ENCODE data around the gene PTPRN2.

DNA sequence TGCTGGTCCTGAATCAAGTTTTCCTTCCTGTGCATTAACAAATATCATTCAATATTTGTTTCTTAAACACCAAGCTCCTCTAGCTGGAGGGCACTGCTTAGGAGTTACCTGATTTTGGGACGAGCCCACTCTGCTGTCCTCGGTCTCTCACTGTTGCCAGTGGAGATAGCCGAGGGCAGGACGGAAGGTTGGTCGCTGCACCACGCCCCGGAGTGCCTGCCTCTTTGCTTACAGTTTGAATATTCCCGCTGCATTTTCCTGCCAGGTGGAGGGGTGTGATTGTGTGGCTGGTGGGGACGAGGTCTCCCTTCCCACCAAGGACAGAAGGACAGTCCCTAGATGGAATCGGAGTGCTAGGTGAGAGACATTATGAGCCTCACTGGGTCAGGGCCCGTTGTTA, 1049.3 kb downstream of the PTPRN2 start:
- no peak for TF ChIP-seq POLR2A (IDR thresholded peaks at IDR 0.05; ENCODE audit: borderline replicate concordance, extremely low read depth, insufficient read depth, insufficient read length)
- TF ChIP-seq, protein P1, sequence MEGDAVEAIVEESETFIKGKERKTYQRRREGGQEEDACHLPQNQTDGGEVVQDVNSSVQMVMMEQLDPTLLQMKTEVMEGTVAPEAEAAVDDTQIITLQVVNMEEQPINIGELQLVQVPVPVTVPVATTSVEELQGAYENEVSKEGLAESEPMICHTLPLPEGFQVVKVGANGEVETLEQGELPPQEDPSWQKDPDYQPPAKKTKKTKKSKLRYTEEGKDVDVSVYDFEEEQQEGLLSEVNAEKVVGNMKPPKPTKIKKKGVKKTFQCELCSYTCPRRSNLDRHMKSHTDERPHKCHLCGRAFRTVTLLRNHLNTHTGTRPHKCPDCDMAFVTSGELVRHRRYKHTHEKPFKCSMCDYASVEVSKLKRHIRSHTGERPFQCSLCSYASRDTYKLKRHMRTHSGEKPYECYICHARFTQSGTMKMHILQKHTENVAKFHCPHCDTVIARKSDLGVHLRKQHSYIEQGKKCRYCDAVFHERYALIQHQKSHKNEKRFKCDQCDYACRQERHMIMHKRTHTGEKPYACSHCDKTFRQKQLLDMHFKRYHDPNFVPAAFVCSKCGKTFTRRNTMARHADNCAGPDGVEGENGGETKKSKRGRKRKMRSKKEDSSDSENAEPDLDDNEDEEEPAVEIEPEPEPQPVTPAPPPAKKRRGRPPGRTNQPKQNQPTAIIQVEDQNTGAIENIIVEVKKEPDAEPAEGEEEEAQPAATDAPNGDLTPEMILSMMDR (IDR thresholded peaks at IDR 0.05 in 2 of 3, conservative IDR thresholded peaks at IDR 0.05 in 1 of 3; ENCODE audit: borderline replicate concordance in 1 of 3, insufficient read depth in 1 of 3, low read depth in 2 of 3, low read length in 2 of 3): no peak
- TF ChIP-seq, protein P2, sequence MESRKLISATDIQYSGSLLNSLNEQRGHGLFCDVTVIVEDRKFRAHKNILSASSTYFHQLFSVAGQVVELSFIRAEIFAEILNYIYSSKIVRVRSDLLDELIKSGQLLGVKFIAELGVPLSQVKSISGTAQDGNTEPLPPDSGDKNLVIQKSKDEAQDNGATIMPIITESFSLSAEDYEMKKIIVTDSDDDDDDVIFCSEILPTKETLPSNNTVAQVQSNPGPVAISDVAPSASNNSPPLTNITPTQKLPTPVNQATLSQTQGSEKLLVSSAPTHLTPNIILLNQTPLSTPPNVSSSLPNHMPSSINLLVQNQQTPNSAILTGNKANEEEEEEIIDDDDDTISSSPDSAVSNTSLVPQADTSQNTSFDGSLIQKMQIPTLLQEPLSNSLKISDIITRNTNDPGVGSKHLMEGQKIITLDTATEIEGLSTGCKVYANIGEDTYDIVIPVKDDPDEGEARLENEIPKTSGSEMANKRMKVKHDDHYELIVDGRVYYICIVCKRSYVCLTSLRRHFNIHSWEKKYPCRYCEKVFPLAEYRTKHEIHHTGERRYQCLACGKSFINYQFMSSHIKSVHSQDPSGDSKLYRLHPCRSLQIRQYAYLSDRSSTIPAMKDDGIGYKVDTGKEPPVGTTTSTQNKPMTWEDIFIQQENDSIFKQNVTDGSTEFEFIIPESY (IDR thresholded peaks at IDR 0.05; ENCODE audit: extremely low read depth, insufficient replicate concordance, low read length): no peak
- no peak for TF ChIP-seq RAD21 (IDR thresholded peaks at IDR 0.05; ENCODE audit: low read depth)
- no peak for TF ChIP-seq YY1 (IDR thresholded peaks at IDR 0.05; ENCODE audit: extremely low read depth, insufficient replicate concordance, low read depth, low read length)
- TF ChIP-seq SP1 (IDR thresholded peaks at IDR 0.05; ENCODE audit: low read depth): no peak
- TF ChIP-seq, protein P3, sequence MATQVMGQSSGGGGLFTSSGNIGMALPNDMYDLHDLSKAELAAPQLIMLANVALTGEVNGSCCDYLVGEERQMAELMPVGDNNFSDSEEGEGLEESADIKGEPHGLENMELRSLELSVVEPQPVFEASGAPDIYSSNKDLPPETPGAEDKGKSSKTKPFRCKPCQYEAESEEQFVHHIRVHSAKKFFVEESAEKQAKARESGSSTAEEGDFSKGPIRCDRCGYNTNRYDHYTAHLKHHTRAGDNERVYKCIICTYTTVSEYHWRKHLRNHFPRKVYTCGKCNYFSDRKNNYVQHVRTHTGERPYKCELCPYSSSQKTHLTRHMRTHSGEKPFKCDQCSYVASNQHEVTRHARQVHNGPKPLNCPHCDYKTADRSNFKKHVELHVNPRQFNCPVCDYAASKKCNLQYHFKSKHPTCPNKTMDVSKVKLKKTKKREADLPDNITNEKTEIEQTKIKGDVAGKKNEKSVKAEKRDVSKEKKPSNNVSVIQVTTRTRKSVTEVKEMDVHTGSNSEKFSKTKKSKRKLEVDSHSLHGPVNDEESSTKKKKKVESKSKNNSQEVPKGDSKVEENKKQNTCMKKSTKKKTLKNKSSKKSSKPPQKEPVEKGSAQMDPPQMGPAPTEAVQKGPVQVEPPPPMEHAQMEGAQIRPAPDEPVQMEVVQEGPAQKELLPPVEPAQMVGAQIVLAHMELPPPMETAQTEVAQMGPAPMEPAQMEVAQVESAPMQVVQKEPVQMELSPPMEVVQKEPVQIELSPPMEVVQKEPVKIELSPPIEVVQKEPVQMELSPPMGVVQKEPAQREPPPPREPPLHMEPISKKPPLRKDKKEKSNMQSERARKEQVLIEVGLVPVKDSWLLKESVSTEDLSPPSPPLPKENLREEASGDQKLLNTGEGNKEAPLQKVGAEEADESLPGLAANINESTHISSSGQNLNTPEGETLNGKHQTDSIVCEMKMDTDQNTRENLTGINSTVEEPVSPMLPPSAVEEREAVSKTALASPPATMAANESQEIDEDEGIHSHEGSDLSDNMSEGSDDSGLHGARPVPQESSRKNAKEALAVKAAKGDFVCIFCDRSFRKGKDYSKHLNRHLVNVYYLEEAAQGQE (IDR thresholded peaks at IDR 0.05; ENCODE audit: low read depth): no peak
- TF ChIP-seq EZH2phosphoT487 (IDR thresholded peaks at IDR 0.05; ENCODE audit: borderline replicate concordance): no peak
- TF ChIP-seq ZNF274 (IDR thresholded peaks at IDR 0.05; ENCODE audit: low read depth, low read length): no peak
- TF ChIP-seq CEBPB (IDR thresholded peaks at IDR 0.05; ENCODE audit: low read depth): no peak
- TF ChIP-seq, protein P4, sequence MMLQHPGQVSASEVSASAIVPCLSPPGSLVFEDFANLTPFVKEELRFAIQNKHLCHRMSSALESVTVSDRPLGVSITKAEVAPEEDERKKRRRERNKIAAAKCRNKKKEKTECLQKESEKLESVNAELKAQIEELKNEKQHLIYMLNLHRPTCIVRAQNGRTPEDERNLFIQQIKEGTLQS (IDR thresholded peaks at IDR 0.05): no peak
